H1 (cell line): ENCODE data around the gene MYOG. TPM values are rescaled to one million over a fixed set of nuclear protein-coding genes. Genes with fewer than 3 reads are reported as not detected.

Experiments
- CHD7 ChIP-seq: fragments of 300-600 bp; sonication (generic); IDR thresholded peaks from 2 replicates; pipeline ENCODE4 v1.7.1; 2012; ENCODE audit warnings: low read length, moderate library complexity, mild to moderate bottlenecking, inconsistent platforms; ENCODE audit not compliant: insufficient replicate concordance
- polyA plus RNA-seq, 7 experiments: library from polyadenylated mRNA; depleted of rRNA in 3 of 7; stranded (reverse) in 5 of 7; unstranded in 2 of 7; fragments of >200 nt in 5 of 7; fragments of 200-250 nt in 2 of 7; gene quantifications; 1 replicate in 5 of 7; 2 replicates in 1 of 7; 4 replicates in 1 of 7; pipeline versions ENCODE4 v1.2.1 to v1.2.3, GENCODE V29; 2011 to 2013; ENCODE audit warnings: missing spikeins in 2 of 7, mixed read lengths in 2 of 7
- total RNA-seq: library from RNA; stranded (reverse); fragmentation: NEBNext Ultra II Directional; extraction: Animal tissue kit (Norgen Biotek cat#: 25700); gene quantifications from 2 replicates; pipeline ENCODE4 v1.2.1, GENCODE V29; 2021

The MYOG gene
- total and polyA plus RNA-seq, 2 of the 8 experiments (the other 6 are each of a cell fraction or from before 2014, with no cell fraction given): not detected

GRCh38 chr1:203074610-203075009 lies 11.2 kb downstream of the MYOG start (continued):
- TF ChIP-seq CHD7: no peak
